KBM-7 (cell line): ENCODE results near the gene KRTAP5-2.
"Not testable (repeated sequence)": the region's sequence is repeated elsewhere in the genome, so short reads cannot be mapped to it uniquely, and the experiment has no call there.

Experiments used
- DNase-seq: peaks from one replicate; pipeline ENCODE4 v3.0.0-alpha.2; 2015
- in situ Hi-C: fragments of 300-500 bp; cut with MboI; formaldehyde crosslinking; loops from 2 replicates; pipeline ENCODE4 v1.14.3; 2020; ENCODE audit warnings: low sequenced_read_pairs, low pct_unique_long_range_greater_than_20kb, mixed read lengths

Gene KRTAP5-2

GRCh38 chr11:1597331-1597993 is 632 bp downstream of the KRTAP5-2 start:
- DNase-seq: no peak
- in situ Hi-C loops: no loop called here

GRCh38 chr11:1596576-1597121 is 1.4 kb downstream of the KRTAP5-2 start:
- in situ Hi-C loops, DNase-seq: not testable (repeated sequence)

GRCh38 chr11:1595994-1596575 is 2.0 kb downstream of the KRTAP5-2 start:
- in situ Hi-C loops: not testable (repeated sequence)

GRCh38 chr11:1592628-1593027 is 5.5 kb downstream of the KRTAP5-2 start:
- in situ Hi-C loops: no loop called here
- DNase-seq: no peak

More at GRCh38 chr11:1595994-1596575, 2.0 kb downstream of the KRTAP5-2 start:
- DNase-seq: not testable (repeated sequence)

- DNase-seq: no peak
- in situ Hi-C loops: no loop called here
Observed at GRCh38 chr11:1589996-1590395, 8.1 kb downstream of the KRTAP5-2 start.

- not testable (repeated sequence) for DNase-seq
Observed at GRCh38 chr11:1589191-1589963, 8.7 kb downstream of the KRTAP5-2 start.

GRCh38 chr11:1586699-1587098 is 11.4 kb downstream of the KRTAP5-2 start:
- no peak for DNase-seq
- in situ Hi-C loops: no loop called here

More at GRCh38 chr11:1589191-1589963, 8.7 kb downstream of the KRTAP5-2 start:
- in situ Hi-C loops: not testable (repeated sequence)

- in situ Hi-C loops, DNase-seq: not testable (repeated sequence)
Observed at GRCh38 chr11:1584661-1585370, 13.3 kb downstream of the KRTAP5-2 start, which contains the start of gene KRTAP5-1. Gene KRTAP5-1, minus strand, starts transcription at chr11:1585283. Its CDS starts 34 bp downstream, at chr11:1585249.

- in situ Hi-C loops, DNase-seq: not testable (repeated sequence)
Observed at GRCh38 chr11:1582909-1583308, 15.2 kb downstream of the KRTAP5-2 start.

GRCh38 chr11:1581976-1582375 is 16.1 kb downstream of the KRTAP5-2 start:
- in situ Hi-C loops: no loop called here
- DNase-seq: no peak

GRCh38 chr11:1576825-1577224 is 21.3 kb downstream of the KRTAP5-2 start:
- DNase-seq: no peak
- in situ Hi-C loops: no loop called here

- in situ Hi-C loops, DNase-seq: not testable (repeated sequence)
Observed at GRCh38 chr11:1575756-1576155, 22.3 kb downstream of the KRTAP5-2 start.

- in situ Hi-C loops: no loop called here
- no peak for DNase-seq
Observed at GRCh38 chr11:1574933-1575242, 23.2 kb downstream of the KRTAP5-2 start.

GRCh38 chr11:1574238-1574932 is 23.7 kb downstream of the KRTAP5-2 start:
- in situ Hi-C loops: no loop called here
- DNase-seq: peak; percentile 56

GRCh38 chr11:1573903-1574237 is 24.2 kb downstream of the KRTAP5-2 start:
- no peak for DNase-seq
- in situ Hi-C loops: no loop called here

- DNase-seq: no peak
- in situ Hi-C loops: no loop called here
Observed at GRCh38 chr11:1573077-1573902, 24.8 kb downstream of the KRTAP5-2 start.

- peak; percentile 71 for DNase-seq
- in situ Hi-C loops: no loop called here
Observed at GRCh38 chr11:1572197-1573076, 25.7 kb downstream of the KRTAP5-2 start, which contains the start of gene DUSP8. Gene DUSP8, minus strand, starts transcription at chr11:1572271. Its CDS starts 6,445 bp downstream, at chr11:1565826.
